HCT116 (cell line): Measurements from ENCODE around the gene AP3B1.

Experiments
- EZH2phosphoT487 ChIP-seq: fragments of 200-600 bp; IDR thresholded peaks from 2 replicates; pipeline ENCODE4 v1.6.1; 2018; ENCODE audit warnings: antibody characterized with exemption, borderline replicate concordance
- POLR2AphosphoS5 ChIP-seq: IDR thresholded peaks from 2 replicates; pipeline ENCODE4 v1.6.1; 2011; ENCODE audit warnings: mild to moderate bottlenecking, low read depth, low read length, moderate library complexity
- YY1 ChIP-seq: IDR thresholded peaks from 2 replicates; pipeline ENCODE4 v1.6.1; 2011; ENCODE audit warnings: low read length, low read depth, moderate library complexity, mild to moderate bottlenecking; ENCODE audit not compliant: insufficient replicate concordance; ENCODE audit errors: extremely low read depth
- TF ChIP-seq, protein P1 (sequence below): IDR thresholded peaks from 2 replicates; pipeline ENCODE4 v1.6.1; 2012

DNA sequence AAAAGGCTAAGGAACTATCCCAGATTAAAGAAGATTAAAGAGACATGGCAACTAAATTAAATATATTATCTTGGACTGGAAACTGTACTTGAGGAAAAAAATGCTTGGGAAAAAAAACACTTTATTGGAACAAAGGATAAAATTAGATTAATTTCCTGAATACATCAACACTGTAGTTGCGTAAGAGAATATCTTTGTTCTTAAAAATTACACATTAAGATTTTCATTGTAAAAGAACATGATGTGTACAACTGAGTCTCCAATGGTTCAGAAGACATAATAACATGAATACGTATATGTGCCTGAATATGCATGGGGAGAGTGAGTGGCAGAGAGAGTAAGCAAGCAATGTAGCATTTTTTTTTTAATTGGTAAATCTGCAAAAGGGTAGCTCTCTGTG, 2.8 kb downstream of the AP3B1 start:
- TF ChIP-seq EZH2phosphoT487 (no peak), POLR2AphosphoS5 (no peak), YY1 (no peak)
- TF ChIP-seq, protein P1, sequence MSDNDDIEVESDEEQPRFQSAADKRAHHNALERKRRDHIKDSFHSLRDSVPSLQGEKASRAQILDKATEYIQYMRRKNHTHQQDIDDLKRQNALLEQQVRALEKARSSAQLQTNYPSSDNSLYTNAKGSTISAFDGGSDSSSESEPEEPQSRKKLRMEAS, result no peak
